Right lobe of liver (tissue), 4 donors: ENCODE measurements around the gene VSX1.

Source experiments
- CTCF ChIP-seq, 4 donors: fragments of 200-600 bp in 3 of 4; fragments of 450-650 bp in 1 of 4; IDR thresholded peaks; one replicate each; pipeline versions ENCODE4 v1.5.1 to v1.8.0; 2016 to 2022; ENCODE audit warnings: antibody characterized with exemption in 4 of 4, mild to moderate bottlenecking in 2 of 4
- POLR2A ChIP-seq: fragments of 450-650 bp; IDR thresholded peaks from one replicate; pipeline ENCODE4 v1.6.1; 2017; ENCODE audit warnings: antibody characterized with exemption, mild to moderate bottlenecking
- donor health status: DM: no; HTN: no; CAD: no.
- donor health status: DM: no; HTN: no; CAD: no.
- donor health status: DM: no; HTN: yes; CAD: no.

GRCh38 chr20:25048519-25048952 is 33.4 kb downstream of the VSX1 start:
- TF ChIP-seq CTCF (IDR thresholded peaks at IDR 0.05) (no peak), POLR2A (no peak)
